ENCODE results near the gene KIF2A.

KIF2A gene

GRCh38 chr5:62347928-62348327 is 41.9 kb downstream of the KIF2A start:
- TF ChIP-seq CTCF (IDR thresholded peaks at IDR 0.05; ENCODE audit: low read depth, low read length) = no peak
- no peak overlapping the region for H3K4me3 ChIP-seq (ENCODE audit: low read depth, low read length)

DNA sequence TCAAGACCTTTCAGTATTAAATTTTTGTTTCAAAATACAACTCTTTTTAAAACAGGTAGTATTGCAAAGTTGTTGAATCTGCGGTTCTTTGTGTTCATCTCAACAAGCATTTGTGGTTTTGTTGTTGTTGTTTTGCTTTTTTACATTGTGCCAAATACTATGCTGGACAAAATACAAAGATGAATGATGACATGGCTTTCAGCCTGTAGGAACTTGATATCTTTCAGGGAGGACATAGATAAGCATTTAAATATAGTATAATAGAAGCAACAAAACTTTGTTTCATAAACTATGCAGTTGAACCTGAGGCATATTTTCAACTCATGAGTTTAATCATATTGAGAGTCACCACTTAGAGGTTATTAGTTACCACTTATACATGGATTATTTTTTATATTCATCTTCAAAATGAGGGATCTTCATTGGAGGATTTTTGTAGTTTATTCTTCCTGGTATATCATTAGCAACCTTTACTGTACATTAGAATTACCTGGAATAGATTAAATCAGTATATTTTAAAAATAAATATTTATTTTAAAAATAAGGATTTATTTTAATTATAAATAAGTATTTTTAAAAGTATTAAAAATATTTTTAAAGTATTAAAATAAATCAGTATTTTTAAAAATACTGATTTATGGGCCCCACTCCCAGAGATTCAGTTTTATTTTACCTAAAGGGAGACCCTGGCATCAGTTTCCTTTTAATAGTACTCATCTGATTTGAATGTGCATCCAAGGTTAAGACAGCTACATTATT is 42.9 kb downstream of the KIF2A start:
- TF ChIP-seq CTCF (IDR thresholded peaks at IDR 0.05; ENCODE audit: low read depth, low read length) = no peak
- no peak overlapping the region for H3K4me3 ChIP-seq (ENCODE audit: low read depth, low read length)

DNA sequence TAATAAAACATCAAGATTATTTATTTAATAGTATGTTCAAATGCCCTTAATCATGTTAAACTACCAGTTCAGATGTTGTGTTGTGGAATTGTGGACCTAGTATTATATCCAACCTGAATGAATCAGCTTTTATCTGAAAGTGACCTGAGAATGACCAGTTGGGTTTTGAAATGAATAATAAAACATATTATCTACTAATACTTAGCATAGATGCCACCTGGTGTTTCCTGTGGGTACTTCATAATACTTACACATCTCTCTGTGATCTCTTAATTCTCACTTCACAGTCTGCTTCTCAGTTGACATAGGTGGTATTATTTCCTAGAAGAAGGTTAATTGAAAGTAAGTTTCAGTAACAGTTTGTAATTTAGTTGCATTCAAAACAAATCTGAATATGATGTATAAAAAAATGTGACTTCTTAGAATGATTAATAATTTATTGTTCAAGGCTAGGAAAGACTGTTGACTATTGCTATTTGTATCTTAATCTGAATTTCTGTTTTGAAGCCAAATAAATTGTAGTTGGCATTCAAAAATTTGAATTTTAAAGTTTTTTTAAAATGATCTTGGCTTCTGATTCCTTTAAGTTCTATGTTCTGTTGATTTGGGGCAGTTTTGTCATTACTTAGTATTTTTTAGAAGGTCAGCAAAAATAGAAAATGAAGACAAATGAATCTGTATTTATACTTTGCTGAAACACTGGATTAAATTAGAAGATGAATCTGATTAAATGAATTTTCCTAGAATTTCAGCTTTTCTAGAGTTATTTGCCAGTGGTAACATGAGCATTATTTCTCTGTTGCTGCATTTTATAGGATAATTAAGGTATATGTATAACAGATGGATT is 48.2 kb downstream of the KIF2A start:
- peak; percentile 30; the same call in 1 of the 2 replicates for TF ChIP-seq CTCF (IDR thresholded peaks at IDR 0.05; ENCODE audit: low read depth, low read length)
- no peak overlapping the region for H3K4me3 ChIP-seq (ENCODE audit: low read depth, low read length)

DNA sequence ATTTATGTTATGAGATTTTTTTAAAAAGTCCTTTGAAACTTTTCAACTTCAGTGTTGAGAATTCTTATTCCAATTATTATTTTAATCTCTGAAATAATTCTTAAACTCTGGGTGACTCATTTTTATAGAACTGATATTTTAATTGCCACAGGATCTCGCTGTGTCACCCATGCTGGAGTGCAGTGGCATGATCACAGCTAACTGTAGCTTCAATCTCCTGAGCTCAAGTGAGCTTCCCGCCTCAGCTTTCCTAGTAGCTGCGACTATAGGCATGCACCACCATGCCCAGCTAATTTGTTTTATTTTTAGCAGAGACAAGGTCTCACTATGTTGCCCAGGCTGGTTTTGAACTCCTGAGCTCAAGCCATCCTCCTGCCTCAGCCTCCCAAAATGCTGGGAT is 56.7 kb downstream of the KIF2A start:
- no peak for TF ChIP-seq CTCF (IDR thresholded peaks at IDR 0.05; ENCODE audit: low read depth, low read length)

GRCh38 chr5:62369039-62369438 is 63.0 kb downstream of the KIF2A start:
- H3K4me3 ChIP-seq (ENCODE audit: low read depth, low read length) = no peak overlapping the region
- TF ChIP-seq CTCF (IDR thresholded peaks at IDR 0.05; ENCODE audit: low read depth, low read length) = no peak

More for the DNA sequence above, 56.7 kb downstream of the KIF2A start:
- no peak overlapping the region for H3K4me3 ChIP-seq (ENCODE audit: low read depth, low read length)

DNA sequence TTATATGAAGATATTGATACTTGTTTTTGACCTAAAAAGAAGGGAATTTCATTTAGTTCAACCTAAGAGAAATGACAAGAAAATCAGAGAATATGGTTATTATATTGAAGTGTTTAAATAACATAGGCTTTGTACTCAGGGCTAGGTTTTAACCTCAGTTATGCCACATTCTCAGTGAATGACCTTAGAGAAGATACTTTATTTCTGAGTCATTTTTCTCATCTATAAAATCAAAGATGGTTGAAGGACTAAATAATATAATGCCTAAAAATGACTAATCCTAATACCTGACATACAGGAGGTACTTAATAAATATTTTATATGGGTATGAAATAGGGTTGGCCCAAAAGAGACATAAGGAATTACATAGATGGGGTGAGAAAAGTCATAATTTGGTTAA is 65.4 kb downstream of the KIF2A start:
- TF ChIP-seq CTCF (IDR thresholded peaks at IDR 0.05; ENCODE audit: low read depth, low read length) = no peak
- H3K4me3 ChIP-seq (ENCODE audit: low read depth, low read length) = no peak overlapping the region

DNA sequence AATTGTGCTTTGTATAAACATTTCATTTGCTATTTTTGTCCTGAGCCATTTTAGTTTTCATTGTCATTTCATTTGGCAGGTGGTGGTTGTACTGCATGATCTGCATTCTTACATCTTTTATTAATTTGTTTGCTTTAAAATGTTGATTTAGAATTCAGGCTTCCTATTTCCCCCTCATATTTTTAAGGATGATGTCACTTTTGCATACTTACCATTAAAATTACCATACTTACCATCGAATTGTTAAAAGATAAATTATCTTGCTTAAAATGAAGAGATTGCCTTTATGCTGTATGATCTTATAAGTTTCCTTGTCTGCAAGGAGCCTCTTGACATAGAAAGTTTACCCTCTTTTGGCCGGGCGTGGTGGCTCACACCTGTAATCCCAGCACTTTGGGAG is 66.6 kb downstream of the KIF2A start:
- no peak for TF ChIP-seq CTCF (IDR thresholded peaks at IDR 0.05; ENCODE audit: low read depth, low read length)
- H3K4me3 ChIP-seq (ENCODE audit: low read depth, low read length) = no peak overlapping the region
